ENCODE results near the gene CABP1. TPM values are rescaled to one million over a fixed set of nuclear protein-coding genes. Genes with fewer than 3 reads are reported as not detected.
A peak's percentile ranks its signal among the peaks of the same experiment; 100 is the strongest.

CABP1 gene
- total RNA-seq (not detected in 2 replicates), polyA plus RNA-seq (not detected in 2 replicates)

DNA sequence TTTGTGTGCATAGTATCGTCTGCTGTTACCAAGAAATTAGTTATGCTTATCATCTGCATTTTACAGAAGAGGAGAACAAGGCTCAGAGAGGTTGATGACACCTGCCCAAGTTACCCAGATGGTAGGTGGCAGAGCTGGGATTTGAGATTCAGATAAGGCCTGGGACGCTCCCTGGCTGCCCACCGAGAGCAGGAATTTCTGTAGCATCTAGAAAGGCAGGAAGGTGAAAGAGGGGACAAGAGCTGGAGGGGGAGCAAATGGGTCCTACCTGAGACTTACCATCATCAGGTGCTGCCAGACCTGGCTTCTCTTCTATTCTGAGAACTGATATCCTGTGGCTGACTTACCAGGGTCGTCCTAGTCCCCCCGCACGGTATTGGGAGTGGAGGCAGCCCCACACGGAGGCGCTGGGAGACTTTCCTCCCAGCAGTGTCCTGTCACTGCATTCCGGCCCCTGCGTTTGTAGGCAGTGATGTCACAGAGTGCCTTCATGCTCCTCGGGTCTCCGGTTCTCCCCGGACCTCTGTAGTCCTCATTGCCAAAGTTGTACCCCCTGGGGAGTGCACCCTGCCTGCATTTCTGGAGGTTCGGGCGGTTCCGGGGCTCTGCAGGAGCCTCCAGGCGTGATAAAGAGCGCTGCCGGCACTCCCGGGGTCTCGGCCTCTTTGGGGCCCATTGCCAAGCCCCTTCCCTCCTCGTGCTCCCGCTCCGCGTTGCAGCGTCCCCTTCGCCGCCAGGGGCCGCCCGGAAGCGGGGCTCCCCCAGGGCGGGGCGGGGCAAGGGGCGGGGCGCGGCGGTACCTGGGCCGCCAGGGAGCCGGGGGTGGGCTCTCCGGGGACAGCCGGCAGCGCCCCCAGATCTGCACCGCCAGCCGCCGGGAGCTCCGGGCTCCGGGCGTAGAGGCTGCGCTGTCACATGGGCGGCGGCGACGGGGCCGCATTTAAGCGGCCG, at the start of gene CABP1:
CABP1 (plus strand) TSS at position 856 of the 951 bp plus-strand sequence; CDS start at position 916, 60 bp downstream.
- Histone ChIP-seq H3K4me3 (peak within 1 kb of the TSS; percentile 37), H3K4me1 (ENCODE audit: low read depth) (peaks cover 6% of the 10 kb centered on the region), H3K9me3 (ENCODE audit: low read depth) (no peaks in the 10 kb centered on the region), H3K27ac (no peak within 1 kb of the TSS), H3K27me3 (peaks cover 64% of the 10 kb centered on the region), H3K36me3 (no peaks in the 10 kb centered on the region)
- TF ChIP-seq, protein P1, sequence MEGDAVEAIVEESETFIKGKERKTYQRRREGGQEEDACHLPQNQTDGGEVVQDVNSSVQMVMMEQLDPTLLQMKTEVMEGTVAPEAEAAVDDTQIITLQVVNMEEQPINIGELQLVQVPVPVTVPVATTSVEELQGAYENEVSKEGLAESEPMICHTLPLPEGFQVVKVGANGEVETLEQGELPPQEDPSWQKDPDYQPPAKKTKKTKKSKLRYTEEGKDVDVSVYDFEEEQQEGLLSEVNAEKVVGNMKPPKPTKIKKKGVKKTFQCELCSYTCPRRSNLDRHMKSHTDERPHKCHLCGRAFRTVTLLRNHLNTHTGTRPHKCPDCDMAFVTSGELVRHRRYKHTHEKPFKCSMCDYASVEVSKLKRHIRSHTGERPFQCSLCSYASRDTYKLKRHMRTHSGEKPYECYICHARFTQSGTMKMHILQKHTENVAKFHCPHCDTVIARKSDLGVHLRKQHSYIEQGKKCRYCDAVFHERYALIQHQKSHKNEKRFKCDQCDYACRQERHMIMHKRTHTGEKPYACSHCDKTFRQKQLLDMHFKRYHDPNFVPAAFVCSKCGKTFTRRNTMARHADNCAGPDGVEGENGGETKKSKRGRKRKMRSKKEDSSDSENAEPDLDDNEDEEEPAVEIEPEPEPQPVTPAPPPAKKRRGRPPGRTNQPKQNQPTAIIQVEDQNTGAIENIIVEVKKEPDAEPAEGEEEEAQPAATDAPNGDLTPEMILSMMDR (IDR thresholded peaks at IDR 0.05; ENCODE audit: low read depth, low read length) = no peak
- peak in 1 of 2 donors; percentile 53 for DNase-seq (ENCODE audit: low read depth in 1 of 2, low spot score in 1 of 2)

DNA sequence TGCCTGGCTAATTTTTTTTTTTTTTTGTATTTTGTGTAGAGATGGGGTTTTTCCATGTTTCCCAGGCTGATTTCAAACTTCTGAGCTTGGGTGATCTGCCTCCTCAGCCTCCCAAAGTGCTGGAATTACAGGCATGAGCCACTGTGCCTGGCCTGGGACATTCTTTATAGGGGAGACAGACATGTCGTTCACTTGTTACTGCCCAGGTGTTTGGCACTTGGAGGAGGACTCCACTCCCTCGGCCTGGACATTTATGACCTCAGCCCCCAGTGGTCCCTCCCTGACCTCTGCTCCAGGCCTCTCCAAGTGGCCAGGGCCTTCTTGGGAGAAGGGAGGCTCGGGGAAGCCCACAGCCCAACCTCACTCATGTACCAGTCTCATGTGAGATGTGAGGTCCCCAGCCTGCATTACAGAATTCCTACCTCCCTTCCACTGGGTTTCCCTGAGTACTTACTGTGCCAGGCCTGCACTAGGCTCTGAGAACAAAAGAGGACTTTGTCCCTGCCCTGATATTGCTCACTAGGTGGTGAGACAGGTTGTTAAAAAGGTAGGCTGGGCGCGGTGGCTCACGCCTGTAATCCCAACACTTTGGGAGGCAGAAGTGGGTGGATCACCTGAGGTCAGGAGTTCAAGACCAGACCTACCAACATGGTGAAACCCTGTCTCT, 49.6 kb upstream of the CABP1 start:
- H3K4me1 ChIP-seq (ENCODE audit: low read depth) = no peaks in the 10 kb centered on the region
- H3K36me3 ChIP-seq = no peaks in the 10 kb centered on the region
- peaks cover 5% of the 10 kb centered on the region for H3K27me3 ChIP-seq
- H3K9me3 ChIP-seq (ENCODE audit: low read depth) = no peaks in the 10 kb centered on the region
- TF ChIP-seq, protein P1 (IDR thresholded peaks at IDR 0.05; ENCODE audit: low read depth, low read length) = no peak
- H3K4me3 ChIP-seq = no peak overlapping the region
- H3K27ac ChIP-seq = no peak overlapping the region
- DNase-seq (ENCODE audit: low read depth in 1 of 2, low spot score in 1 of 2) = no peak

GRCh38 chr12:120592121-120593049, 48.0 kb upstream of the CABP1 start:
- H3K9me3 ChIP-seq (ENCODE audit: low read depth) = no peaks in the 10 kb centered on the region
- H3K36me3 ChIP-seq = no peaks in the 10 kb centered on the region
- H3K27me3 ChIP-seq = no peaks in the 10 kb centered on the region
- TF ChIP-seq, protein P1 (IDR thresholded peaks at IDR 0.05; ENCODE audit: low read depth, low read length) = no peak
- no peak overlapping the region for H3K4me3 ChIP-seq
- no peaks in the 10 kb centered on the region for H3K4me1 ChIP-seq (ENCODE audit: low read depth)
- no peak for DNase-seq (ENCODE audit: low read depth in 1 of 2, low spot score in 1 of 2)
- no peak overlapping the region for H3K27ac ChIP-seq

- TF ChIP-seq, protein P1 (IDR thresholded peaks at IDR 0.05; ENCODE audit: low read depth, low read length) = no peak
- Histone ChIP-seq H3K27ac (no peak overlapping the region), H3K4me1 (ENCODE audit: low read depth) (no peaks in the 10 kb centered on the region), H3K27me3 (no peaks in the 10 kb centered on the region), H3K9me3 (ENCODE audit: low read depth) (no peaks in the 10 kb centered on the region), H3K36me3 (no peaks in the 10 kb centered on the region), H3K4me3 (no peak overlapping the region)
- no peak for DNase-seq (ENCODE audit: low read depth in 1 of 2, low spot score in 1 of 2)
These were observed 43.5 kb upstream of the CABP1 start for GRCh38 chr12:120596901-120597300.

DNA sequence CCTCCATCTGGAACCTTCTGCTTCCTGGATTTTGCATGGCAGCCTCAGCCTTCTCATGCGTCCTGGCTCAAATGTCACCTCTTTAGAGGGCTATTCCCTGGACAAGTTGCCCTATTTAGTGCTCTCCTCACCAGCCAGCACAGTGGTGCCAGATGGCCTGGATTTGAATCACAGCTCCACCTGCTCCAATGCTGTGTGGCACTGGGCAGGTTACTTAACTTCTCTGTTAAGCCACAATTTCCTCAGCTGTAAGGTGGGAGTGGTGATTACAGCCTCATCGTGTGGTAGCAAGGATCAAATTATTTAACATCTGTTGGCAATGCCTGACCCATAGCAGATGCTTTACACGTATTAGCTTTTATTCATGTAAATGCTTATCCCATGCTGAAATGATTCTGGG, 42.6 kb upstream of the CABP1 start:
- no peaks in the 10 kb centered on the region for H3K9me3 ChIP-seq (ENCODE audit: low read depth)
- TF ChIP-seq, protein P1 (IDR thresholded peaks at IDR 0.05; ENCODE audit: low read depth, low read length) = no peak
- H3K27me3 ChIP-seq = no peaks in the 10 kb centered on the region
- no peak overlapping the region for H3K4me3 ChIP-seq
- DNase-seq (ENCODE audit: low read depth in 1 of 2, low spot score in 1 of 2) = no peak
- no peak overlapping the region for H3K27ac ChIP-seq
- H3K4me1 ChIP-seq (ENCODE audit: low read depth) = no peaks in the 10 kb centered on the region
- no peaks in the 10 kb centered on the region for H3K36me3 ChIP-seq
